ENCODE results near the gene TSPAN14. TPM values are rescaled to one million over a fixed set of nuclear protein-coding genes. Genes with fewer than 3 reads are reported as not detected.

Gene TSPAN14
- total RNA-seq, 3 donors from 2014 or later, result 52.8 to 76.8 (median 74.8) TPM

GRCh38 chr10:80569131-80569895 lies 115.2 kb downstream of the TSPAN14 start:
- no peaks in the 10 kb centered on the region for H3K9me3 ChIP-seq
- no peaks in the 10 kb centered on the region for H3K27me3 ChIP-seq
- intact Hi-C loops (cut with DNase I; ENCODE audit: low total_unique reads), result no loop called here
- no peak overlapping the region for H3K27ac ChIP-seq
- H3K4me1 ChIP-seq, result no peaks in the 10 kb centered on the region
- no peak overlapping the region for H3K4me3 ChIP-seq
- TF ChIP-seq, protein P1, sequence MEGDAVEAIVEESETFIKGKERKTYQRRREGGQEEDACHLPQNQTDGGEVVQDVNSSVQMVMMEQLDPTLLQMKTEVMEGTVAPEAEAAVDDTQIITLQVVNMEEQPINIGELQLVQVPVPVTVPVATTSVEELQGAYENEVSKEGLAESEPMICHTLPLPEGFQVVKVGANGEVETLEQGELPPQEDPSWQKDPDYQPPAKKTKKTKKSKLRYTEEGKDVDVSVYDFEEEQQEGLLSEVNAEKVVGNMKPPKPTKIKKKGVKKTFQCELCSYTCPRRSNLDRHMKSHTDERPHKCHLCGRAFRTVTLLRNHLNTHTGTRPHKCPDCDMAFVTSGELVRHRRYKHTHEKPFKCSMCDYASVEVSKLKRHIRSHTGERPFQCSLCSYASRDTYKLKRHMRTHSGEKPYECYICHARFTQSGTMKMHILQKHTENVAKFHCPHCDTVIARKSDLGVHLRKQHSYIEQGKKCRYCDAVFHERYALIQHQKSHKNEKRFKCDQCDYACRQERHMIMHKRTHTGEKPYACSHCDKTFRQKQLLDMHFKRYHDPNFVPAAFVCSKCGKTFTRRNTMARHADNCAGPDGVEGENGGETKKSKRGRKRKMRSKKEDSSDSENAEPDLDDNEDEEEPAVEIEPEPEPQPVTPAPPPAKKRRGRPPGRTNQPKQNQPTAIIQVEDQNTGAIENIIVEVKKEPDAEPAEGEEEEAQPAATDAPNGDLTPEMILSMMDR (IDR thresholded peaks at IDR 0.05), result no peak
- TF ChIP-seq POLR2AphosphoS5 (IDR thresholded peaks at IDR 0.05), result no peak
- TF ChIP-seq POLR2A (IDR thresholded peaks at IDR 0.05), result no peak
- no peaks in the 10 kb centered on the region for H3K36me3 ChIP-seq
- DNase-seq (ENCODE audit: low spot score in 2 of 2), result no peak

DNA sequence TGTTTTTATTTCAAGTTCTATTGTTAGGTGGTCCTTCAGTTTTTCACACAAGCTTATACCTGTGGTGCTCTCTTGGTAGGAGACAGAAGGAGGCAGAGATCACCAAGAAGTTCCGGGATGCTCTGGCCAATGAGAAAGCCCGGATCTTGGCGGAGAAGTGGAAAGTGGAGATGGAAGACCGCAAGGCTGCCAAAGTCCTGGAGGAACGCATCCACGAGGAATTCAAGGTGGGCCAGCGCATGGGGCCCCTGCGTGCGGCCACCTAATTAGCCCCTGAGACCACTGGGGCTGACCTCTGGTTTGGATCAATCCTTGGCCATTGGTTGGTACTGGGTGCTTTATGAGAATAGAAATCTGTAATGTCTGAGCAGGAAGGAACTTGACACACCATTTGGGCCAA lies 117.2 kb downstream of the TSPAN14 start:
- Histone ChIP-seq H3K4me3 (no peak overlapping the region), H3K27me3 (no peaks in the 10 kb centered on the region), H3K4me1 (no peaks in the 10 kb centered on the region), H3K36me3 (no peaks in the 10 kb centered on the region), H3K9me3 (no peaks in the 10 kb centered on the region), H3K27ac (no peak overlapping the region)
- intact Hi-C loops (cut with DNase I; ENCODE audit: low total_unique reads), result no loop called here
- TF ChIP-seq POLR2A (IDR thresholded peaks at IDR 0.05) (no peak), POLR2AphosphoS5 (IDR thresholded peaks at IDR 0.05) (no peak)
- TF ChIP-seq, protein P1 (IDR thresholded peaks at IDR 0.05), result no peak
- DNase-seq (ENCODE audit: low spot score in 2 of 2), result no peak

GRCh38 chr10:80579181-80579763 lies 125.2 kb downstream of the TSPAN14 start:
- Histone ChIP-seq H3K27ac (no peak overlapping the region), H3K9me3 (no peaks in the 10 kb centered on the region), H3K4me1 (no peaks in the 10 kb centered on the region), H3K4me3 (no peak overlapping the region), H3K27me3 (no peaks in the 10 kb centered on the region), H3K36me3 (no peaks in the 10 kb centered on the region)
- DNase-seq (ENCODE audit: low spot score in 2 of 2), result no peak
- TF ChIP-seq, protein P1 (IDR thresholded peaks at IDR 0.05), result no peak
- TF ChIP-seq POLR2A (IDR thresholded peaks at IDR 0.05), result no peak
- no peak for TF ChIP-seq POLR2AphosphoS5 (IDR thresholded peaks at IDR 0.05)
- intact Hi-C loops (cut with DNase I; ENCODE audit: low total_unique reads), result no loop called here

GRCh38 chr10:80579849-80580637 lies 125.9 kb downstream of the TSPAN14 start:
- no peak for DNase-seq (ENCODE audit: low spot score in 2 of 2)
- intact Hi-C loops (cut with DNase I; ENCODE audit: low total_unique reads), result no loop called here
- H3K4me1 ChIP-seq, result no peaks in the 10 kb centered on the region

More at GRCh38 chr10:80579849-80580637, 125.9 kb downstream of the TSPAN14 start:
- no peaks in the 10 kb centered on the region for H3K36me3 ChIP-seq
- TF ChIP-seq, protein P1 (IDR thresholded peaks at IDR 0.05), result no peak
- TF ChIP-seq POLR2AphosphoS5 (IDR thresholded peaks at IDR 0.05), result no peak
- TF ChIP-seq POLR2A (IDR thresholded peaks at IDR 0.05), result no peak
- no peaks in the 10 kb centered on the region for H3K9me3 ChIP-seq
- no peak overlapping the region for H3K27ac ChIP-seq
- no peaks in the 10 kb centered on the region for H3K27me3 ChIP-seq
- H3K4me3 ChIP-seq, result no peak overlapping the region
